K562 (cell line): ENCODE measurements around the gene KRI1. TPM values are rescaled to one million over a fixed set of nuclear protein-coding genes. Genes with fewer than 3 reads are reported as not detected.

Source experiments
- ATAC-seq: fragments of 200-7000 bp; cut with Tn5 transposase; 3 replicates; pipeline ENCODE4 v1.9.1; 2020; ENCODE audit warnings: moderate library complexity
- BruUV-seq: library from RNA; stranded (reverse); fragments of 400-500 nt; replicated peaks from 2 replicates; lab custom pipeline; 2021; lab: Mats Ljungman, UMichigan
- CTCF ChIA-PET: fragments of 300-600 bp; formaldehyde crosslinking; extraction: SDS; loops from one replicate; lab custom pipeline; 2021; ENCODE audit warnings: low intra/inter-chr PET ratio; lab: Yijun Ruan, JAX
- POLR2A ChIA-PET: fragments of 300-600, 350-650 bp; sonication (Branson Sonifier 250); formaldehyde crosslinking; extraction: SDS; loops from one replicate; lab custom pipeline; 2021; ENCODE audit warnings: antibody characterized with exemption, inconsistent platforms; lab: Yijun Ruan, JAX
- DNase-seq, 4 experiments: peaks; one replicate each; pipeline versions ENCODE4 v3.0.0 to v3.0.0-alpha.2; 2011 to 2018; ENCODE audit warnings: low spot score in 3 of 4, mixed read lengths in 3 of 4; ENCODE audit errors: extremely low read depth in 1 of 4
- FAIRE-seq: peaks from 2 replicates; lab custom pipeline; 2011; peaks lifted over from hg19 to GRCh38; lab: Jason Lieb, UNC
- H2AFZ ChIP-seq: 2 replicates; pipeline ENCODE4 v1.6.0; 2011; ENCODE audit warnings: low read depth, low read length, control low read depth, inconsistent platforms
- H3K27ac ChIP-seq: fragments of 200-600 bp; 3 replicates; pipeline ENCODE4 v1.8.0; 2011; ENCODE audit warnings: low read depth, mild to moderate bottlenecking, control low read depth, inconsistent platforms, low read length, moderate library complexity, mixed read lengths; ENCODE audit errors: extremely low read depth
- H3K27me3 ChIP-seq, 2 experiments: fragments of 300-600 bp in 1 of 2; 2 replicates in 1 of 2; 3 replicates in 1 of 2; pipeline versions ENCODE4 v1.6.0 to v1.8.0; 2011; ENCODE audit warnings: inconsistent platforms in 2 of 2, low read length in 2 of 2, mild to moderate bottlenecking in 1 of 2, mixed read lengths in 1 of 2, moderate library complexity in 1 of 2; ENCODE audit not compliant: control insufficient read depth in 2 of 2, insufficient read depth in 2 of 2
- H3K36me3 ChIP-seq: fragments of 300-600 bp; 3 replicates; pipeline ENCODE4 v1.8.0; 2011; ENCODE audit warnings: mild to moderate bottlenecking, low read length, inconsistent platforms; ENCODE audit not compliant: control insufficient read depth, insufficient read depth
- H3K4me1 ChIP-seq, 2 experiments: fragments of 200-600 bp in 1 of 2; replicated peaks in 1 of 2; 2 replicates in 1 of 2; 3 replicates in 1 of 2; pipeline versions ENCODE4 v1.5.1 to v1.8.0; 2011; ENCODE audit warnings: inconsistent platforms in 2 of 2, low read length in 2 of 2, mild to moderate bottlenecking in 1 of 2, mixed read lengths in 1 of 2, moderate library complexity in 1 of 2; ENCODE audit not compliant: control insufficient read depth in 2 of 2, insufficient read depth in 2 of 2
- H3K4me2 ChIP-seq: 2 replicates; pipeline ENCODE4 v1.6.1; 2011; ENCODE audit warnings: low read length, control low read depth, inconsistent platforms, mixed read lengths; ENCODE audit not compliant: insufficient read depth
- H3K4me3 ChIP-seq: fragments of 200-600 bp; sonication (generic), shearing (Covaris generic); 2 replicates; pipeline ENCODE4 v1.5.1; 2016; ENCODE audit warnings: control low read depth, inconsistent platforms
- H3K79me2 ChIP-seq: fragments of 200-600 bp; 3 replicates; pipeline ENCODE4 v1.8.0; 2011; ENCODE audit warnings: low read length, inconsistent platforms; ENCODE audit not compliant: control insufficient read depth, insufficient read depth
- H3K9ac ChIP-seq, 2 experiments: 2 replicates each; pipeline versions ENCODE4 v1.6.0 to v1.6.1; 2011; ENCODE audit warnings: low read depth in 2 of 2, low read length in 2 of 2, control low read depth in 1 of 2, inconsistent platforms in 1 of 2, mild to moderate bottlenecking in 1 of 2, mixed read lengths in 1 of 2; ENCODE audit not compliant: insufficient read depth in 1 of 2
- H3K9me1 ChIP-seq: one replicate; pipeline ENCODE4 v1.6.0; 2011; ENCODE audit warnings: inconsistent platforms, mild to moderate bottlenecking, low read length, moderate library complexity; ENCODE audit not compliant: control insufficient read depth, insufficient read depth
- H3K9me3 ChIP-seq: replicated peaks from 2 replicates; pipeline ENCODE4 v1.5.1; 2011; ENCODE audit warnings: low read depth, low read length, inconsistent platforms; ENCODE audit not compliant: control insufficient read depth, insufficient read depth
- H4K20me1 ChIP-seq: replicated peaks from 2 replicates; pipeline ENCODE4 v1.6.1; 2011; ENCODE audit warnings: low read length, inconsistent platforms, mixed read lengths; ENCODE audit not compliant: control insufficient read depth, insufficient read depth
- ATF7 ChIP-seq: fragments of 450-650 bp; IDR thresholded peaks from 2 replicates; pipeline ENCODE4 v1.7.1; 2014; ENCODE audit warnings: mild to moderate bottlenecking, moderate library complexity
- BCOR ChIP-seq: fragments of 450-650 bp; IDR thresholded peaks from 2 replicates; pipeline ENCODE4 v1.6.1; 2016
- CCNT2 ChIP-seq: IDR thresholded peaks from 2 replicates; pipeline ENCODE4 v1.6.1; 2011; ENCODE audit warnings: borderline replicate concordance, low read depth, mild to moderate bottlenecking, moderate library complexity, mixed read lengths, low read length; ENCODE audit not compliant: insufficient read length; ENCODE audit errors: extremely low read depth
- CHD4 ChIP-seq: fragments of 200-600 bp; sonication (generic); IDR thresholded peaks from 3 replicates; pipeline ENCODE4 v1.6.1; 2012; ENCODE audit warnings: low read depth, mild to moderate bottlenecking, mixed read lengths, low read length, inconsistent platforms; ENCODE audit not compliant: insufficient read depth, insufficient replicate concordance, poor library complexity, severe bottlenecking
- CREB1 ChIP-seq, 2 experiments: sonication (generic) in 1 of 2; formaldehyde crosslinking in 1 of 2; IDR thresholded peaks; 2 replicates each; pipeline versions ENCODE4 v1.6.1 to v1.8.0; 2012 to 2022; ENCODE audit warnings: inconsistent platforms in 1 of 2, mild to moderate bottlenecking in 1 of 2, missing genetic modification reagents in 1 of 2, moderate library complexity in 1 of 2
- CXXC5 ChIP-seq: fragments of 250-450 bp; sonication (Bioruptor Pico); IDR thresholded peaks from 2 replicates; pipeline ENCODE4 v1.8.0; 2022; ENCODE audit warnings: inconsistent platforms, mild to moderate bottlenecking, moderate library complexity
- GABPB1 ChIP-seq: sonication (generic); formaldehyde crosslinking; IDR thresholded peaks from 2 replicates; pipeline ENCODE4 v1.8.0; 2022; ENCODE audit warnings: mild to moderate bottlenecking, missing genetic modification reagents
- HCFC1 ChIP-seq: IDR thresholded peaks from 2 replicates; pipeline ENCODE4 v1.6.1; 2012; ENCODE audit warnings: low read depth, low read length, improper control_type of control experiment
- KAT7 ChIP-seq: sonication (generic); formaldehyde crosslinking; IDR thresholded peaks from 2 replicates; pipeline ENCODE4 v1.8.0; 2022; ENCODE audit warnings: missing genetic modification reagents, mild to moderate bottlenecking, borderline replicate concordance
- MAZ ChIP-seq, 2 experiments: fragments of 450-650 bp in 1 of 2; sonication (generic) in 1 of 2; formaldehyde crosslinking; IDR thresholded peaks in 1 of 2; conservative IDR thresholded peaks in 1 of 2; 2 replicates each; pipeline versions ENCODE4 v1.4.0 to v1.5.0; 2020; ENCODE audit warnings: mild to moderate bottlenecking in 1 of 2, missing genetic modification reagents in 1 of 2
- NRF1 ChIP-seq, 2 experiments: fragments of 450-650 bp; IDR thresholded peaks in 1 of 2; conservative IDR thresholded peaks in 1 of 2; 2 replicates each; pipeline ENCODE4 v1.6.1; 2014; ENCODE audit warnings: mild to moderate bottlenecking in 2 of 2
- PCBP1 ChIP-seq: fragments of 200-400 bp; formaldehyde crosslinking; IDR thresholded peaks from 2 replicates; pipeline ENCODE4 v1.6.1; 2018; ENCODE audit warnings: mild to moderate bottlenecking, low read depth, low read length; ENCODE audit not compliant: poor library complexity, severe bottlenecking
- TCF3 ChIP-seq: sonication (generic); formaldehyde crosslinking; IDR thresholded peaks from 2 replicates; pipeline ENCODE4 v1.4.0; 2020; ENCODE audit warnings: mild to moderate bottlenecking, missing genetic modification reagents
- YY1 ChIP-seq, 3 experiments: IDR thresholded peaks; 2 replicates each; pipeline ENCODE4 v1.6.1; 2011; ENCODE audit warnings: low read length in 2 of 3, mild to moderate bottlenecking in 2 of 3, moderate library complexity in 2 of 3, borderline replicate concordance in 1 of 3, control low read depth in 1 of 3, low read depth in 1 of 3; ENCODE audit not compliant: insufficient read depth in 3 of 3, insufficient replicate concordance in 2 of 3, control insufficient read depth in 1 of 3, insufficient read length in 1 of 3; ENCODE audit errors: extremely low read depth in 1 of 3
- WGBS: fragments of 100-300 bp; shearing (Covaris generic); methylation state at CpG from one replicate; pipeline ENCODE4 v1.1.6; 2016; ENCODE audit warnings: low coverage, mixed read lengths; ENCODE audit not compliant: insufficient coverage; ENCODE audit errors: missing lambda C conversion rate; 5-methylcytosine and 5-hydroxymethylcytosine counted together
- in situ Hi-C: fragments of 300-500 bp; cut with MboI; formaldehyde crosslinking; loops from 4 replicates; pipeline ENCODE4 v1.15.0; 2018; ENCODE audit warnings: inconsistent platforms, mixed read lengths
- intact Hi-C: fragments of 100-400 bp; cut with micrococcal nuclease; formaldehyde crosslinking; loops from 2 replicates; pipeline ENCODE4 v1.14.2; 2022
- polyA plus RNA-seq, 8 experiments: library from polyadenylated mRNA; depleted of rRNA in 4 of 8; stranded (reverse) in 5 of 8; unstranded in 3 of 8; fragments of >200 nt; fragmentation: Nextera tagmentation in 2 of 8; fragmentation: Illumina TruSeq in 1 of 8; extraction: Ambion mirVana in 2 of 8; extraction: Trizol in 1 of 8; gene quantifications; 2 replicates each; pipeline versions ENCODE4 v1.2.1 to v1.2.3, GENCODE V29; 2011 to 2014; ENCODE audit warnings: inconsistent platforms in 1 of 8, missing spikeins in 1 of 8
- total RNA-seq, 7 experiments: library from RNA; depleted of rRNA in 6 of 7; stranded (reverse); fragments of >200 nt in 6 of 7; fragmentation: Illumina TruSeq in 2 of 7; extraction: Trizol in 2 of 7; gene quantifications; 2 replicates each; pipeline versions ENCODE4 v1.2.1 to v1.2.3, GENCODE V29; 2011 to 2021; ENCODE audit warnings: low replicate concordance in 1 of 7
- TF ChIP-seq, protein P1 (sequence below): fragments of 450-650 bp; formaldehyde crosslinking; IDR thresholded peaks from 2 replicates; pipeline ENCODE4 v1.4.0; 2020; ENCODE audit warnings: mild to moderate bottlenecking, moderate library complexity

The KRI1 gene
- total and polyA plus RNA-seq, 9 of the 15 experiments (the other 6 are each of a cell fraction or from before 2014, with no cell fraction given) = 1.1 to 50.7 (median 24.7) TPM

DNA sequence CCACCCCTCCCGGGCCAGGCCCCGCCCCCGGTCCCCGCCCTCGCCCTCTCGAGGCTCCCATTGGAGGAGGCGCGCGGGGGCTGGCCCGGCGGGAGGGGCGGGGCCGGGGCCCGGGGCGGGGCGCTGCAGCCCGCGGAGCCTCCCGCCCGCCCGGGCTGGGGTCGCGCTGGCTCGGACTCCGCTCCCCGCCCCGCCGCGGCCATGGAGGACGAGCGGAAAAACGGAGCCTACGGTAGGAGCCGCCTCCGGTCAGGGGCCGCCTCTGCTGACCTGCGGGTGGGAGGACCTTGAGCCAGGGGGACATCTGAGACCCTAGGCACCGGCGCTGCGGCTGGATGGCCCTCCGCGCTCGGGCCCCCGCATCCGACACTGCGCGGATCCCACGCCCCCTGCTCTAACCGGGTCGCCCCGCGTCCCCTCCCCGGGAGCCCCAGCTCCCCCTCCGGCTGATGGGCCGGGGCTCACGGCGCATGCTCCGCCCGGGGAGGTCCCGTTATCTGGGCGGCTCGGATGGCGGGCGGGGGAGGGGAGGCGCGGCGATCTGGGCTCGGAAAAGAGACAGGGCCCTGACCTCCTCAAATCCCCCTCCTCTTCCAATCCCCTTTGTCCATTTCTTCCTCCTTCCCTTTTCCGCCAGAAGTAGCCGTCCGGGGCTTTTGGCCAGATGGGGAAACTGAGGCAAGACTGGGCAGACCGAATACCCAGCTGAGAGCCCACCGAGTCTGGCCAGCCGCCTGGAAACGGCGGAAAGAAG is 36.7 kb upstream of the KRI1 start:
- peaks cover 24 to 29% of the 10 kb centered on the region in 2 experiments for H3K4me1 ChIP-seq
- WGBS = 0% methylated on average over 8 of the region's 76 CpGs
- peak; percentile 97 for ATAC-seq
- H3K9ac ChIP-seq = peak overlapping the region; percentile 90 to 95
- peak; percentile 86 to 99 (median 98) for DNase-seq
- intact Hi-C loops (loop anchor here (2.0 kb wide), 1 partner anchor 14 kb away; no protein-coding TSS in a partner anchor), in situ Hi-C loops (no loop called here)
- H4K20me1 ChIP-seq = no peaks in the 10 kb centered on the region
- ChIA-PET CTCF (interaction anchor here (0.6 kb wide), 1 partner anchor 104 kb away, joined by 3 read pairs; no protein-coding TSS in a partner anchor), POLR2A (interaction anchor here (0.7 to 1.6 kb wide), 7 partner anchors 9 to 214 kb away, joined by 3 to 15 read pairs (median 6); no protein-coding TSS in a partner anchor)
- no peak for FAIRE-seq
- no peaks in the 10 kb centered on the region for H3K9me1 ChIP-seq
- H2AFZ ChIP-seq = peak overlapping the region; percentile 96
- H3K4me2 ChIP-seq = peak overlapping the region; percentile 96
- peaks cover 27% of the 10 kb centered on the region for H3K79me2 ChIP-seq
- no peaks in the 10 kb centered on the region for H3K9me3 ChIP-seq
- peak overlapping the region; percentile 91 for H3K27ac ChIP-seq
- H3K27me3 ChIP-seq = peaks cover 4 to 9% of the 10 kb centered on the region in 2 experiments; a peak in 3 of 5 replicates
- BruUV-seq = no TSS peak
- no peaks in the 10 kb centered on the region for H3K36me3 ChIP-seq
- H3K4me3 ChIP-seq = peak overlapping the region; percentile 98
- TF ChIP-seq CREB1 (IDR thresholded peaks at IDR 0.05) (no peak), CREB1 (CRISPR knock-in tag; IDR thresholded peaks at IDR 0.05) (0 out of 2 replicates have a peak, but pooled peaks have one; percentile 9), TCF3 (CRISPR knock-in tag) (peak; percentile 36; the same call in 1 of the 2 replicates), ATF7 (0 out of 2 replicates have a peak, but pooled peaks have one; percentile 27), PCBP1 (peak; percentile 62), YY1 (IDR thresholded peaks at IDR 0.05; ENCODE audit: borderline replicate concordance in 1 of 3, control insufficient read depth in 1 of 3, extremely low read depth in 1 of 3, insufficient read depth in 3 of 3, insufficient read length in 1 of 3, insufficient replicate concordance in 2 of 3, low read depth in 1 of 3, low read length in 2 of 3) (peak in 1 of 3 experiments; percentile 4), CXXC5 (peak; percentile 43), MAZ (CRISPR knock-in tag; conservative IDR thresholded peaks at IDR 0.05 in 1 of 2, IDR thresholded peaks at IDR 0.05 in 1 of 2) (peak; percentile 52 to 94; a peak in 3 of 4 replicates), NRF1 (conservative IDR thresholded peaks at IDR 0.05 in 1 of 2, IDR thresholded peaks at IDR 0.05 in 1 of 2) (peak; percentile 95 to 96), KAT7 (CRISPR knock-in tag) (0 out of 2 replicates have a peak, but pooled peaks have one; percentile 44), CHD4 (peak; percentile 46), GABPB1 (CRISPR knock-in tag) (peak; percentile 33; the same call in 1 of the 2 replicates), BCOR (peak; percentile 88), CCNT2 (peak; percentile 50), HCFC1 (0 out of 2 replicates have a peak, but pooled peaks have one; percentile 6)
- TF ChIP-seq, protein P1, sequence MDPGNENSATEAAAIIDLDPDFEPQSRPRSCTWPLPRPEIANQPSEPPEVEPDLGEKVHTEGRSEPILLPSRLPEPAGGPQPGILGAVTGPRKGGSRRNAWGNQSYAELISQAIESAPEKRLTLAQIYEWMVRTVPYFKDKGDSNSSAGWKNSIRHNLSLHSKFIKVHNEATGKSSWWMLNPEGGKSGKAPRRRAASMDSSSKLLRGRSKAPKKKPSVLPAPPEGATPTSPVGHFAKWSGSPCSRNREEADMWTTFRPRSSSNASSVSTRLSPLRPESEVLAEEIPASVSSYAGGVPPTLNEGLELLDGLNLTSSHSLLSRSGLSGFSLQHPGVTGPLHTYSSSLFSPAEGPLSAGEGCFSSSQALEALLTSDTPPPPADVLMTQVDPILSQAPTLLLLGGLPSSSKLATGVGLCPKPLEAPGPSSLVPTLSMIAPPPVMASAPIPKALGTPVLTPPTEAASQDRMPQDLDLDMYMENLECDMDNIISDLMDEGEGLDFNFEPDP = 0 out of 2 replicates have a peak, but pooled peaks have one; percentile 38
